Spleen (tissue), 11 donors: ENCODE results near the gene XG. TPM values are rescaled to one million over a fixed set of nuclear protein-coding genes. Genes with fewer than 3 reads are reported as not detected.

Experiments
- DNase-seq: peaks from one replicate; pipeline ENCODE4 v3.0.0-alpha.2; 2020
- H3K27ac ChIP-seq, 8 donors: fragments of 200-600 bp; sonication (generic) in 7 of 8; 1 replicate in 4 of 8; 2 replicates in 4 of 8; pipeline versions ENCODE4 v1.5.0 to v1.8.0; 2016 to 2021; ENCODE audit warnings: inconsistent platforms in 4 of 8, mild to moderate bottlenecking in 4 of 8, moderate library complexity in 1 of 8
- H3K27me3 ChIP-seq, 7 donors: fragments of 200-600 bp; sonication (generic) in 6 of 7; replicated peaks in 1 of 7; 1 replicate in 4 of 7; 2 replicates in 3 of 7; pipeline versions ENCODE4 v1.5.0 to v1.8.0; 2016 to 2021; ENCODE audit warnings: inconsistent platforms in 3 of 7, mild to moderate bottlenecking in 1 of 7
- H3K36me3 ChIP-seq, 6 donors: fragments of 200-600 bp; sonication (generic) in 5 of 6; 1 replicate in 4 of 6; 2 replicates in 2 of 6; pipeline versions ENCODE4 v1.5.0 to v1.8.0; 2016 to 2021; ENCODE audit warnings: inconsistent platforms in 2 of 6
- H3K4me1 ChIP-seq, 6 donors: fragments of 200-600 bp; sonication (generic) in 5 of 6; 1 replicate in 3 of 6; 2 replicates in 3 of 6; pipeline versions ENCODE4 v1.5.0 to v1.8.0; 2016 to 2021; ENCODE audit warnings: inconsistent platforms in 3 of 6
- H3K4me3 ChIP-seq, 8 donors: fragments of 200-600 bp; sonication (generic) in 7 of 8; 1 replicate in 4 of 8; 2 replicates in 4 of 8; pipeline versions ENCODE4 v1.5.0 to v1.8.0; 2016 to 2021; ENCODE audit warnings: inconsistent platforms in 4 of 8, mild to moderate bottlenecking in 4 of 8, moderate library complexity in 2 of 8
- H3K9me3 ChIP-seq, 8 donors: fragments of 200-600 bp; sonication (generic) in 7 of 8; 1 replicate in 4 of 8; 2 replicates in 4 of 8; pipeline versions ENCODE4 v1.5.0 to v1.8.0; 2016 to 2021; ENCODE audit warnings: inconsistent platforms in 4 of 8
- CTCF ChIP-seq, 11 experiments: fragments of 200-600 bp in 7 of 11; fragments of 450-650 bp in 4 of 11; sonication (generic) in 4 of 11; IDR thresholded peaks in 8 of 11; conservative IDR thresholded peaks in 3 of 11; 1 replicate in 7 of 11; 2 replicates in 4 of 11; pipeline versions ENCODE4 v1.4.0 to v1.8.0; 2016 to 2021; ENCODE audit warnings: antibody characterized with exemption in 11 of 11, inconsistent platforms in 4 of 11, mild to moderate bottlenecking in 1 of 11
- POLR2A ChIP-seq, 3 donors: fragments of 450-650 bp; IDR thresholded peaks; one replicate each; pipeline ENCODE4 v1.5.1; 2017; ENCODE audit warnings: antibody characterized with exemption in 3 of 3, mild to moderate bottlenecking in 1 of 3
- POLR2AphosphoS5 ChIP-seq, 3 donors: sonication (generic); formaldehyde crosslinking; IDR thresholded peaks; one replicate each; pipeline ENCODE4 v1.5.1; 2017; ENCODE audit warnings: antibody characterized with exemption in 3 of 3
- WGBS, 5 donors: extraction: QIAGEN DNeasy Blood & Tissue Kit in 3 of 5; methylation state at CpG; one replicate each; pipeline versions ENCODE4 v1.1.5 to v1.1.7; 2013 to 2018; 5-methylcytosine and 5-hydroxymethylcytosine counted together
- intact Hi-C: fragments of 100-400 bp; cut with DNase I; formaldehyde crosslinking; loops from one replicate; pipeline ENCODE4 v1.15.0; 2023; ENCODE audit warnings: low total_unique reads
- polyA plus RNA-seq, 3 donors: library from polyadenylated mRNA; stranded (reverse); fragments of 200-250 nt; gene quantifications; one replicate each; pipeline ENCODE4 v1.2.1, GENCODE V29; 2013
- total RNA-seq, 7 donors: library from RNA; depleted of rRNA in 3 of 7; stranded (reverse); fragments of >200 nt in 3 of 7; fragmentation: NEBNext Ultra II Directional in 4 of 7; extraction: Animal tissue kit (Norgen Biotek cat#: 25700) in 4 of 7; gene quantifications; one replicate each; pipeline versions ENCODE4 v1.1.0 to v1.2.1, GENCODE V29; 2016 to 2021
- donor health status: healthy with polysubstance abuse.
- donor health status: DM: no; HTN: no; CAD: no; lungs with moderate emphysema.
- donor health status: DM: no; HTN: no; CAD: no.
- donor health status: Bipolar disorder and iron deficiency.
- donor health status: healthy.
- donor health status: DM: no; HTN: no; CAD: no.
- donor health status: DM: yes; HTN: yes; CAD: no.

Gene XG
- total and polyA plus RNA-seq, 10 donors = 0.03 to 0.87 (median 0.20) TPM; not detected in 4

GRCh38 chrX:2708592-2709188 lies 43.1 kb upstream of the XG start:
- Histone ChIP-seq H3K9me3 (no peaks in the 10 kb centered on the region), H3K4me1 (peaks cover 41 to 98% (median 80%) of the 10 kb centered on the region in 6 donors), H3K36me3 (peaks cover 0 to 28% (median 3%) of the 10 kb centered on the region in 6 donors), H3K27me3 (no peaks in the 10 kb centered on the region), H3K4me3 (peak overlapping the region in 1 of 8 donors; percentile 16), H3K27ac (peak overlapping the region in 5 of 8 donors; percentile 63 to 80 (median 74))
- intact Hi-C loops = no loop called here
- TF ChIP-seq POLR2AphosphoS5 (IDR thresholded peaks at IDR 0.05) (peak; percentile 25 to 51 (median 48)), CTCF (IDR thresholded peaks at IDR 0.05 in 8 of 11, conservative IDR thresholded peaks at IDR 0.05 in 3 of 11) (no peak)
- DNase-seq = peak; percentile 69
- WGBS, 5 donors = 33 to 52% (median 38%) methylated on average over 10 of the region's 10 CpGs

GRCh38 chrX:2709556-2709955 lies 42.3 kb upstream of the XG start:
- 79 to 88% (median 82%) methylated on average over 9 of the region's 9 CpGs for WGBS, 5 donors
- no peak for TF ChIP-seq CTCF (IDR thresholded peaks at IDR 0.05 in 8 of 11, conservative IDR thresholded peaks at IDR 0.05 in 3 of 11)
- TF ChIP-seq POLR2A (IDR thresholded peaks at IDR 0.05) = no peak
- TF ChIP-seq POLR2AphosphoS5 (IDR thresholded peaks at IDR 0.05) = no peak
- Histone ChIP-seq H3K27ac (peak overlapping the region in 5 of 8 donors; percentile 55 to 69 (median 65)), H3K9me3 (no peaks in the 10 kb centered on the region), H3K4me3 (peak overlapping the region in 1 of 8 donors; percentile 42), H3K4me1 (peaks cover 41 to 97% (median 73%) of the 10 kb centered on the region in 6 donors), H3K27me3 (no peaks in the 10 kb centered on the region), H3K36me3 (peaks cover 0 to 33% (median 3%) of the 10 kb centered on the region in 6 donors)
- peak; percentile 51 for DNase-seq
- intact Hi-C loops = no loop called here

- intact Hi-C loops = no loop called here
- TF ChIP-seq CTCF (IDR thresholded peaks at IDR 0.05 in 8 of 11, conservative IDR thresholded peaks at IDR 0.05 in 3 of 11) (no peak), POLR2AphosphoS5 (IDR thresholded peaks at IDR 0.05) (no peak), POLR2A (IDR thresholded peaks at IDR 0.05) (no peak)
- H3K36me3 ChIP-seq = peaks cover 0 to 40% (median 7%) of the 10 kb centered on the region in 6 donors
- DNase-seq = peak; percentile 44
- H3K4me3 ChIP-seq = peak overlapping the region in 2 of 8 donors; percentile 6 to 42
- peaks cover 41 to 97% (median 66%) of the 10 kb centered on the region in 6 donors for H3K4me1 ChIP-seq
- WGBS, 5 donors = 7 to 19% (median 17%) methylated on average over 15 of the region's 15 CpGs
- H3K27ac ChIP-seq = peak overlapping the region in 5 of 8 donors; percentile 55 to 69 (median 65)
- H3K9me3 ChIP-seq = no peaks in the 10 kb centered on the region
- no peaks in the 10 kb centered on the region for H3K27me3 ChIP-seq
These were observed 41.6 kb upstream of the XG start for GRCh38 chrX:2710041-2710840.

- no peak for DNase-seq
- H3K4me3 ChIP-seq = no peak overlapping the region
- no peaks in the 10 kb centered on the region for H3K27me3 ChIP-seq
- no peak overlapping the region for H3K27ac ChIP-seq
- intact Hi-C loops = no loop called here
- H3K36me3 ChIP-seq = peaks cover 0 to 48% (median 10%) of the 10 kb centered on the region in 6 donors
- no peaks in the 10 kb centered on the region for H3K9me3 ChIP-seq
- WGBS, 5 donors = 93 to 100% (median 96%) methylated on average over 2 of the region's 2 CpGs
- H3K4me1 ChIP-seq = peaks cover 38 to 85% (median 54%) of the 10 kb centered on the region in 6 donors
- TF ChIP-seq POLR2A (IDR thresholded peaks at IDR 0.05) (no peak), CTCF (IDR thresholded peaks at IDR 0.05 in 8 of 11, conservative IDR thresholded peaks at IDR 0.05 in 3 of 11) (no peak), POLR2AphosphoS5 (IDR thresholded peaks at IDR 0.05) (no peak)
These were observed 40.4 kb upstream of the XG start for GRCh38 chrX:2711441-2711840.
